ACC112 (cell line): ENCODE measurements around the gene TSPAN9.

Source experiments
- H2AFZ ChIP-seq: fragments of 200-600 bp; sonication (generic); one replicate; pipeline ENCODE4 v1.6.0; 2017; ENCODE audit warnings: antibody characterized with exemption, low read length; ENCODE audit not compliant: unreplicated experiment
- H3K27ac ChIP-seq: fragments of 200-600 bp; sonication (generic); 2 replicates; pipeline ENCODE4 v1.5.1; 2014; ENCODE audit warnings: low read depth, mild to moderate bottlenecking, antibody characterized with exemption, low read length, moderate library complexity
- H3K27me3 ChIP-seq: fragments of 200-600 bp; sonication (generic); 2 replicates; pipeline ENCODE4 v1.6.1; 2014; ENCODE audit warnings: mild to moderate bottlenecking, antibody characterized with exemption, low read length, moderate library complexity, mixed read lengths; ENCODE audit not compliant: insufficient read depth
- H3K36me3 ChIP-seq: fragments of 200-600 bp; sonication (generic); 2 replicates; pipeline ENCODE4 v1.6.1; 2016; ENCODE audit warnings: mild to moderate bottlenecking, antibody characterized with exemption, low read length, moderate library complexity, mixed read lengths; ENCODE audit not compliant: insufficient read depth
- H3K4me1 ChIP-seq: fragments of 200-600 bp; sonication (generic); one replicate; pipeline ENCODE4 v1.6.1; 2016; ENCODE audit warnings: low read length, mixed read lengths; ENCODE audit not compliant: insufficient read depth, unreplicated experiment, control insufficient read depth
- H3K4me3 ChIP-seq: fragments of 200-600 bp; sonication (generic); 2 replicates; pipeline ENCODE4 v1.5.1; 2014; ENCODE audit warnings: mild to moderate bottlenecking, low read depth, low read length
- H3K79me2 ChIP-seq: fragments of 200-600 bp; sonication (generic); one replicate; pipeline ENCODE4 v1.6.0; 2016; ENCODE audit warnings: low read length; ENCODE audit not compliant: control insufficient read depth, unreplicated experiment, insufficient read depth

Gene TSPAN9

DNA sequence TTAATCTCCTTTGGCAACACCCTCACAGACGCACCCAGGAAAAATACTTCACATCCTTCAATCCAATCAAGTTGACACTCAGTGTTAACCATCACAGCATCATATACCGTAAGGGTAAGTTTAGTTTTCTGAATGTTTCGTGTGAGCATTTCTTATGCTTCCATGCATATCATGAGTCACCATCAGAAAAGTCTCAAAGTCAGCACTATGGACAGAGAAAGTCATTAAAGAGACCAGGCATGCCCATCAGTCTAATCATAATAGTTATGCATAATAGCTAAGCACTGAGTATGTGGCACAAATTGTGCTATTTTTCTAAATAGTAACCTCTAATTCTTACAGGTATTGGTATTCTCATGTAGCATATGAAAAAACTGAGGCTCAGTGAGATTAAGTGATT lies 255.0 kb downstream of the TSPAN9 start:
- H3K27me3 ChIP-seq = peaks cover 89% of the 10 kb centered on the region
- H3K27ac ChIP-seq = no peak overlapping the region
- H3K36me3 ChIP-seq = no peaks in the 10 kb centered on the region
- H3K79me2 ChIP-seq = no peaks in the 10 kb centered on the region
- H3K4me1 ChIP-seq = no peaks in the 10 kb centered on the region
- H2AFZ ChIP-seq = no peak overlapping the region
- H3K4me3 ChIP-seq = no peak overlapping the region

DNA sequence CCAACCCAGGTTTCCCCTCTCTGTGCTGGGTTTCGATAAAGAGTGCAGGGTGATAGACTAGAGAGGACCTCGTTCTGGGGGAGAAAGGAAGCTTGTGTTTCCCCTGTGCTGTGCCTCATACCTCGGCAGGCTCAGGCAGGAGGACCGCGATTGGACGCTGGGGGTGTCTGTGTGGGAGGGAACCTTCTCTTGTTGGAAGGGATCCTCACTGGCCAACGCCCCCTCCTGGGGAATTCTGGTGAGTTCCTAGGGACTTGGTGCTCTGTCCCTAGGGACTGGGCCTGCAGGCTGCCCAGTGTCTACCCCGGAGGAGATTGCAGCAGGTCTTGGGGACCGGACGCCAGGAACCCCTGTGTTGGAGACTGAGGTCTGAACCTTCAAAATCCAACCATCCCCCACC lies 256.4 kb downstream of the TSPAN9 start:
- Histone ChIP-seq H3K4me1 (no peaks in the 10 kb centered on the region), H3K4me3 (no peak overlapping the region), H3K36me3 (no peaks in the 10 kb centered on the region), H3K79me2 (no peaks in the 10 kb centered on the region), H3K27ac (no peak overlapping the region), H3K27me3 (peaks cover 89% of the 10 kb centered on the region), H2AFZ (no peak overlapping the region)

DNA sequence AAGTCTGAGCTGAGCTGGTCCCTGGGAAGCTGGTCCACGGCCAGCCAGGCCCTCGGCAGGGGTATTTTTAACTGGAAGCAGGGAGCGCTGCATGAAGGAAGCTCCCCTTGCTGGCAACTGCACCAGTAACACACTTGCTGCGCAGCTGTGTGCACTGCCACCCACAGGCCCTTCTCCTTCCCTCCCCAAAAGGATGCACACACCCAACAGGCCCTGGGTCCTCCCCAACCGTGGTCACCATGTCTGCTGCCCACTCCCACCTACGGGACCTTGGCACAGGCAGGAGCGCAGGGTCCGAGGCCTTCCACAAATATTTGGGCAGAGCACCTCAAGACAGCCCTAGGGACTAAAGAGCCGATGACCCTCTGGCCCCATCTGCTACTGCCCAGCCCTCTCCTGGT lies 256.8 kb downstream of the TSPAN9 start:
- no peak overlapping the region for H3K4me3 ChIP-seq
- no peaks in the 10 kb centered on the region for H3K79me2 ChIP-seq
- peaks cover 89% of the 10 kb centered on the region for H3K27me3 ChIP-seq
- no peaks in the 10 kb centered on the region for H3K36me3 ChIP-seq
- H3K4me1 ChIP-seq = no peaks in the 10 kb centered on the region
- no peak overlapping the region for H3K27ac ChIP-seq
- H2AFZ ChIP-seq = no peak overlapping the region

- H3K27ac ChIP-seq = no peak overlapping the region
- no peaks in the 10 kb centered on the region for H3K36me3 ChIP-seq
- no peaks in the 10 kb centered on the region for H3K4me1 ChIP-seq
- H3K79me2 ChIP-seq = no peaks in the 10 kb centered on the region
- H2AFZ ChIP-seq = no peak overlapping the region
- no peak overlapping the region for H3K4me3 ChIP-seq
- peaks cover 91% of the 10 kb centered on the region for H3K27me3 ChIP-seq
These were observed 257.9 kb downstream of the TSPAN9 start for GRCh38 chr12:3335078-3335487.
